Liver (tissue), 3 donors: ENCODE measurements around the gene PLP2.

Source experiments
- CTCF ChIP-seq: fragments of 150-350 bp; IDR thresholded peaks from 2 replicates; pipeline ENCODE4 v1.5.1; 2017; ENCODE audit warnings: improper control_type of control experiment, low read depth, low read length; ENCODE audit not compliant: missing input control
- GABPA ChIP-seq, 2 donors: IDR thresholded peaks in 1 of 2; conservative IDR thresholded peaks in 1 of 2; 2 replicates each; pipeline ENCODE4 v1.6.1; 2016; ENCODE audit warnings: antibody characterized with exemption in 2 of 2, mild to moderate bottlenecking in 1 of 2, moderate library complexity in 1 of 2
- HNF4A ChIP-seq, 2 donors: conservative IDR thresholded peaks; 2 replicates each; pipeline ENCODE4 v1.6.1; 2016; ENCODE audit warnings: antibody characterized with exemption in 2 of 2, mild to moderate bottlenecking in 2 of 2
- JUND ChIP-seq, 2 donors: IDR thresholded peaks; 2 replicates each; pipeline ENCODE4 v1.6.1; 2016; ENCODE audit warnings: antibody characterized with exemption in 2 of 2
- MAX ChIP-seq: IDR thresholded peaks from 2 replicates; pipeline ENCODE4 v1.6.1; 2016; ENCODE audit warnings: antibody characterized with exemption
- REST ChIP-seq: IDR thresholded peaks from 2 replicates; pipeline ENCODE4 v1.6.1; 2016; ENCODE audit warnings: antibody characterized with exemption, mild to moderate bottlenecking
- TAF1 ChIP-seq: conservative IDR thresholded peaks from 2 replicates; pipeline ENCODE4 v1.6.1; 2016; ENCODE audit warnings: antibody characterized with exemption, mild to moderate bottlenecking
- donor health status: healthy.
- donor health status: healthy.

GRCh38 chrX:49160908-49161307 is 10.8 kb upstream of the PLP2 start:
- TF ChIP-seq CTCF (no peak), JUND (IDR thresholded peaks at IDR 0.05) (no peak), GABPA (IDR thresholded peaks at IDR 0.05 in 1 of 2, conservative IDR thresholded peaks at IDR 0.05 in 1 of 2) (no peak), MAX (no peak), TAF1 (no peak), HNF4A (conservative IDR thresholded peaks at IDR 0.05) (no peak), REST (no peak)
